Measurements from ENCODE around the gene MFAP4.
"Not testable (repeated sequence)": the region's sequence is repeated elsewhere in the genome, so short reads cannot be mapped to it uniquely, and the experiment has no call there.

MFAP4 gene

GRCh38 chr17:19360772-19361171, 26.2 kb downstream of the MFAP4 start:
- no peak overlapping the region for H3K4me3 ChIP-seq (ENCODE audit: low read depth, low read length)
- TF ChIP-seq, protein P1, sequence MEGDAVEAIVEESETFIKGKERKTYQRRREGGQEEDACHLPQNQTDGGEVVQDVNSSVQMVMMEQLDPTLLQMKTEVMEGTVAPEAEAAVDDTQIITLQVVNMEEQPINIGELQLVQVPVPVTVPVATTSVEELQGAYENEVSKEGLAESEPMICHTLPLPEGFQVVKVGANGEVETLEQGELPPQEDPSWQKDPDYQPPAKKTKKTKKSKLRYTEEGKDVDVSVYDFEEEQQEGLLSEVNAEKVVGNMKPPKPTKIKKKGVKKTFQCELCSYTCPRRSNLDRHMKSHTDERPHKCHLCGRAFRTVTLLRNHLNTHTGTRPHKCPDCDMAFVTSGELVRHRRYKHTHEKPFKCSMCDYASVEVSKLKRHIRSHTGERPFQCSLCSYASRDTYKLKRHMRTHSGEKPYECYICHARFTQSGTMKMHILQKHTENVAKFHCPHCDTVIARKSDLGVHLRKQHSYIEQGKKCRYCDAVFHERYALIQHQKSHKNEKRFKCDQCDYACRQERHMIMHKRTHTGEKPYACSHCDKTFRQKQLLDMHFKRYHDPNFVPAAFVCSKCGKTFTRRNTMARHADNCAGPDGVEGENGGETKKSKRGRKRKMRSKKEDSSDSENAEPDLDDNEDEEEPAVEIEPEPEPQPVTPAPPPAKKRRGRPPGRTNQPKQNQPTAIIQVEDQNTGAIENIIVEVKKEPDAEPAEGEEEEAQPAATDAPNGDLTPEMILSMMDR (IDR thresholded peaks at IDR 0.05; ENCODE audit: borderline replicate concordance, insufficient read depth, low read depth, low read length): no peak

DNA sequence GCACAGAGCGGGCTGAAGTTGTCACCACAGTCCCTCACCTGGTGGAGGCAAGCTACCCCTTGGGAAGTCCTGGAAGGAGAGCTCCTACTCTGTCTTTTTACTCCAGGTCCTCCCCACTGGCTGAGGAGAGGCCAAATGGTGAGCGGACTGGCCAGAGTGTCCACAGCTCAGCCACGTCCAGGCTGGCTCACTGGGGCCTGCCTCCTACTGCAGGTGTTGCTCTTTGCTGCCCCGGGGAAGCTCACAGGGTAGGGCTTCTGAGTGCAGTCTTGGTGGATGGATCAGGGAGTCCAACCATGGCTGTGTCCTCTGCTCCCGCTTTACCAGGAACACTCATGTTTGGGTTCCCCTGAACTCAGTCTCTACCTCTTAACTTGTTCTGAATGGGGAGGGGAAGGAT, 27.1 kb downstream of the MFAP4 start:
- TF ChIP-seq, protein P1 (IDR thresholded peaks at IDR 0.05; ENCODE audit: borderline replicate concordance, insufficient read depth, low read depth, low read length): no peak
- H3K4me3 ChIP-seq (ENCODE audit: low read depth, low read length): no peak overlapping the region

DNA sequence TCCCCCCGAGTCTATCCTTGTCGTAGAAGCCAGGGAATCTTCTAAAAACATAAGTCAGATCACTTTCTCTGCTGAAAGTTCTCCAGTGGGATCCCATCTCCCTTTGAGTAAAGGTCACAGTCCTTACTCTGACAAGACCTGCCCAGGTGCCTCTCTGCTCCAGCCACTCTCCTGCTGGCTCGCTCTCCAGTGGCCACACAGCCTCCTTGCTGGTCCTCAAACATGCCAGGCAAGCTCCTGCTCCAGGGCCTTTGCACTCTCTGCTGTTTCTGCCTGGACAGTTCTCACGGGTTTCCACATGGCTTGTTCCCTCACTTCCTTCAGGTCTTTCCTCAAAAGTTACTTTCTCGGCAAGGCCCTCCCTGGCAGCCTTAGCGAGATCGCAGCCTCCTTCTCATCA, 27.8 kb downstream of the MFAP4 start:
- H3K4me3 ChIP-seq (ENCODE audit: low read depth, low read length): no peak overlapping the region
- TF ChIP-seq, protein P1 (IDR thresholded peaks at IDR 0.05; ENCODE audit: borderline replicate concordance, insufficient read depth, low read depth, low read length): no peak

- TF ChIP-seq, protein P1 (IDR thresholded peaks at IDR 0.05; ENCODE audit: borderline replicate concordance, insufficient read depth, low read depth, low read length): no peak
- H3K4me3 ChIP-seq (ENCODE audit: low read depth, low read length): no peak overlapping the region
Measured at GRCh38 chr17:19357761-19358160, 29.2 kb downstream of the MFAP4 start.

DNA sequence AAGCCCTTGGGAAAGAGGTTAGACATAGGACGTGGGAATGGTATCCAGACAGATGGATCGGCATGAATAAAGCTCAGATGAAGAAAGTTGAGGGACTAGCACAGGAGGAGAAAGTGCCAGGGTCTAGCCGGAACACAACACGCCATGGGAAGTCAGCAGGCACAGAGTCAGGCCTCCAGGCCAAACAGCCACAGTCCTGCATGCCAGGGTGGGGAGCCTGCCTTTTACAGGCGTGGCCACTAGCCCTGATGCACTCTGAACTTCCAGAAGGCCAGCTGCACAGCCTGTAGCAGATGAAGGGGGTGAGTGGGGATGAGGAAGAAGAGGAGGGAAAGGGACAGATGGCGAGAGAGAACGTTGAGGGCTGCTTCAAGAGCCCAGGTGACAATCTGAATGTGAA, 29.6 kb downstream of the MFAP4 start:
- TF ChIP-seq, protein P1 (IDR thresholded peaks at IDR 0.05; ENCODE audit: borderline replicate concordance, insufficient read depth, low read depth, low read length): no peak

GRCh38 chr17:19354748-19355147, 32.2 kb downstream of the MFAP4 start:
- H3K4me3 ChIP-seq (ENCODE audit: low read depth, low read length): no peak overlapping the region
- TF ChIP-seq, protein P1 (IDR thresholded peaks at IDR 0.05; ENCODE audit: borderline replicate concordance, insufficient read depth, low read depth, low read length): no peak

More for the DNA sequence above, 29.6 kb downstream of the MFAP4 start:
- no peak overlapping the region for H3K4me3 ChIP-seq (ENCODE audit: low read depth, low read length)

- H3K4me3 ChIP-seq (ENCODE audit: low read depth, low read length): not testable (repeated sequence)
Measured at GRCh38 chr17:19353401-19353800, 33.6 kb downstream of the MFAP4 start.

- no peak overlapping the region for H3K4me3 ChIP-seq (ENCODE audit: low read depth, low read length)
- TF ChIP-seq, protein P1 (IDR thresholded peaks at IDR 0.05; ENCODE audit: borderline replicate concordance, insufficient read depth, low read depth, low read length): no peak
Measured at GRCh38 chr17:19348806-19349205, 38.2 kb downstream of the MFAP4 start.
